ENCODE data around the gene LRRFIP1. TPM values are rescaled to one million over a fixed set of nuclear protein-coding genes. Genes with fewer than 3 reads are reported as not detected.
A peak's percentile ranks its signal among the peaks of the same experiment; 100 is the strongest.

The LRRFIP1 gene
- total and polyA plus RNA-seq, 4 donors = 79.7 to 194 (median 94.1) TPM

GRCh38 chr2:237581751-237582746 lies 45.3 kb upstream of the LRRFIP1 start:
- H3K4me1 ChIP-seq (ENCODE audit: control insufficient read depth in 5 of 5, insufficient read depth in 5 of 5, low read length in 5 of 5) = peaks cover 0 to 6% (median 3%) of the 10 kb centered on the region in 5 donors
- TF ChIP-seq CTCF (IDR thresholded peaks at IDR 0.05; ENCODE audit: control extremely low read depth, extremely low read depth) = peak; percentile 54
- H3K36me3 ChIP-seq (ENCODE audit: control insufficient read depth in 4 of 4, insufficient read depth in 4 of 4, low read length in 4 of 4) = peaks cover 0 to 5% (median 0%) of the 10 kb centered on the region in 4 donors
- H3K27me3 ChIP-seq (ENCODE audit: control insufficient read depth in 3 of 3, insufficient read depth in 3 of 3, low read length in 2 of 3) = no peaks in the 10 kb centered on the region
- peak; percentile 38 for ATAC-seq (ENCODE audit: insufficient read depth, low FRiP score)
- WGBS, 2 donors = 33 to 58% methylated on average over 25 of the region's 25 CpGs
- H3K9me3 ChIP-seq (ENCODE audit: control insufficient read depth in 4 of 4, insufficient read depth in 3 of 4, low read length in 3 of 4) = no peaks in the 10 kb centered on the region
- H3K27ac ChIP-seq (ENCODE audit: low read depth in 1 of 2, low read length in 1 of 2) = peak overlapping the region; percentile 40 to 70
- H3K9ac ChIP-seq (ENCODE audit: insufficient read depth in 1 of 2, low read length in 2 of 2) = no peak overlapping the region
- H3K4me3 ChIP-seq = no peak overlapping the region
- peak; percentile 75 to 87 (median 83) for DNase-seq

DNA sequence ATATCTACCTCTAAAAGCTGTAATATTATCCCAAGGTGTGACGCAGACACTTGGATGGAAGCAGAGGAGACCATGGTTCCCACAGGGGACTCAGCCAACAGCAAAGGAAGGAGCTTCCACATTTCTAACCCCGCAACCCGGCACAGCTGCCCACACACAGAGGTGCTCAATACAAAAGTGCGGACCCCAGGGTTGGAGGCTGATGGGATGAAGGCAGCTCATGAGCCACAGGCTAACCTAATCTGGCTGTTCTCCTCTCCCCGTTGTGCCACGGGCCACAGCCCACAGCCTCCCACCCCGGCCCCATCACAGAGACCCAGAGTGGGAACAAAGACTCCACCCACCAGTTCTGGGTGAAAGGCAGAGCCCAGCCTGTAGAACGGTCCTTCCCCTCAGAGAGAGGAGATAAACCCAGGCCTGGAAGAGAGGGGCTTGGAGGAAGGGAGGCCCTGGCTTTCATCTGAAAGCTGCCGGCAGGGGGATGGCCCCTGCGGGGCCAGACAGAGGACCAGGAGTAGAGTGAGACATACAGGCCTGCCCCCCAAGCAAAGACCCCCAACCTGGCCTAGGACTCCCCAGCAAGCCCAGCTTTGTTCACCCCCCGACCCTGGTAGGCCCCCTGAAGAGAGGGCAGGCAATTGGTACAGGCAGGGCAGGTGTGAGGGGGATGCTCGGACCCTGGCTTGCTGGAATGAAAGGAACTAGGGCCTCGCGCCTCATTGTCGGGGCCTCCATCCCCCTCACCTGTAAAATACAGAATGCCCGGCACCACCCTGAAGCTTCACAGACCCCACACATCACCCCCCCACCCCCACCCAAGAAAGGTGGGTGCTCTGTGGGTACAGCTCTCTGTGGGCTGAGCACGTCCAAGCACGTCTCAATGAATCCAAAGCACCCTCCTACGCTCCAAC lies 43.7 kb upstream of the LRRFIP1 start:
- 92 to 96% methylated on average over 19 of the region's 19 CpGs for WGBS, 2 donors
- Histone ChIP-seq H3K27me3 (ENCODE audit: control insufficient read depth in 3 of 3, insufficient read depth in 3 of 3, low read length in 2 of 3) (no peaks in the 10 kb centered on the region), H3K36me3 (ENCODE audit: control insufficient read depth in 4 of 4, insufficient read depth in 4 of 4, low read length in 4 of 4) (peaks cover 0 to 5% (median 0%) of the 10 kb centered on the region in 4 donors), H3K27ac (ENCODE audit: low read depth in 1 of 2, low read length in 1 of 2) (no peak overlapping the region), H3K4me3 (no peak overlapping the region), H3K4me1 (ENCODE audit: control insufficient read depth in 5 of 5, insufficient read depth in 5 of 5, low read length in 5 of 5) (peaks cover 0 to 7% (median 3%) of the 10 kb centered on the region in 5 donors), H3K9ac (ENCODE audit: insufficient read depth in 1 of 2, low read length in 2 of 2) (no peak overlapping the region), H3K9me3 (ENCODE audit: control insufficient read depth in 4 of 4, insufficient read depth in 3 of 4, low read length in 3 of 4) (no peaks in the 10 kb centered on the region)
- no peak for TF ChIP-seq CTCF (IDR thresholded peaks at IDR 0.05; ENCODE audit: control extremely low read depth, extremely low read depth)
- DNase-seq (no peak), ATAC-seq (ENCODE audit: insufficient read depth, low FRiP score) (no peak)

GRCh38 chr2:237585590-237586221 lies 41.7 kb upstream of the LRRFIP1 start:
- Histone ChIP-seq H3K4me3 (no peak overlapping the region), H3K9ac (ENCODE audit: insufficient read depth in 1 of 2, low read length in 2 of 2) (no peak overlapping the region), H3K4me1 (ENCODE audit: control insufficient read depth in 5 of 5, insufficient read depth in 5 of 5, low read length in 5 of 5) (peaks cover 0 to 7% (median 3%) of the 10 kb centered on the region in 5 donors), H3K9me3 (ENCODE audit: control insufficient read depth in 4 of 4, insufficient read depth in 3 of 4, low read length in 3 of 4) (no peaks in the 10 kb centered on the region), H3K27ac (ENCODE audit: low read depth in 1 of 2, low read length in 1 of 2) (no peak overlapping the region), H3K36me3 (ENCODE audit: control insufficient read depth in 4 of 4, insufficient read depth in 4 of 4, low read length in 4 of 4) (peaks cover 0 to 5% (median 0%) of the 10 kb centered on the region in 4 donors), H3K27me3 (ENCODE audit: control insufficient read depth in 3 of 3, insufficient read depth in 3 of 3, low read length in 2 of 3) (no peaks in the 10 kb centered on the region)
- no peak for TF ChIP-seq CTCF (IDR thresholded peaks at IDR 0.05; ENCODE audit: control extremely low read depth, extremely low read depth)
- ATAC-seq (ENCODE audit: insufficient read depth, low FRiP score) (no peak), DNase-seq (no peak)
- WGBS, 2 donors = 82 to 84% methylated on average over 15 of the region's 15 CpGs
